HUDEP-2 (cell line): ENCODE measurements around the gene RASSF3.
"Not testable (repeated sequence)": the region's sequence is repeated elsewhere in the genome, so short reads cannot be mapped to it uniquely, and the experiment has no call there.

ENCODE experiments used
- DNase-seq, 76 experiments: peaks; one replicate each; lab custom pipeline; 2025; ENCODE audit not compliant: unreplicated experiment in 76 of 76; lab: John Stamatoyannopoulos, UW

The RASSF3 gene, protein sequence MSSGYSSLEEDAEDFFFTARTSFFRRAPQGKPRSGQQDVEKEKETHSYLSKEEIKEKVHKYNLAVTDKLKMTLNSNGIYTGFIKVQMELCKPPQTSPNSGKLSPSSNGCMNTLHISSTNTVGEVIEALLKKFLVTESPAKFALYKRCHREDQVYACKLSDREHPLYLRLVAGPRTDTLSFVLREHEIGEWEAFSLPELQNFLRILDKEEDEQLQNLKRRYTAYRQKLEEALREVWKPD

DNA sequence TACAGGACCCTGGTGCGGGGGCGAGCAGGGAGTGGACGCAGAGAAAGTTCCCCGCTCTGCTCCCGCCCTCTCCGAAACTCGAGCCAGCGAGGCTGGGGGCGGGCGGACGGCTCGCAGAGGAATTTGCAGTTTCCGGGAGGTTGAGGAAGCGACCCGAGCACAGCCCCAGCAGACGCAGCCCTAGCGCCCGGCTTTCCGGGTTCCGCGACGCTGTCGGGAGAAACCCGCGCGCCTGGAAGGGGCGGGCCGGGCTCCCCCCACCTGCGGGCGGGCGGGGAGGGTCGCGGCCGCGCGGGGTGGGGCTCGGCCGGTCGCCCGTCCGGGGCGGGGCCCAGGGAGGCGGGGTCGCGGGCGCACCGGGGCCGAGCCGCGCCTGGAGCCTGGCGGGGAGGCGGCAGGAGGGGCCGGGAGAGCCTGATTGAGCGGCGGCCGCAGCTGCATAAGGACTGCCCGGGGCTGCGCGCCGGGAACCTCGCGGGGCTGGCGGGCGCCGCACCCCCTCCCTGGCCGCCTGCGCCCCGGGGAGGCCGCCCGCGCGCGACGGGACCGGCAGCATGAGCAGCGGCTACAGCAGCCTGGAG, at the start of gene RASSF3:
Gene RASSF3, plus strand, starts transcription at position 417 of the 581 bp plus-strand sequence. Its CDS starts 138 bp downstream, at position 555.
- peak in 27 of 76 experiments; percentile 11 to 62 (median 29) for DNase-seq

DNA sequence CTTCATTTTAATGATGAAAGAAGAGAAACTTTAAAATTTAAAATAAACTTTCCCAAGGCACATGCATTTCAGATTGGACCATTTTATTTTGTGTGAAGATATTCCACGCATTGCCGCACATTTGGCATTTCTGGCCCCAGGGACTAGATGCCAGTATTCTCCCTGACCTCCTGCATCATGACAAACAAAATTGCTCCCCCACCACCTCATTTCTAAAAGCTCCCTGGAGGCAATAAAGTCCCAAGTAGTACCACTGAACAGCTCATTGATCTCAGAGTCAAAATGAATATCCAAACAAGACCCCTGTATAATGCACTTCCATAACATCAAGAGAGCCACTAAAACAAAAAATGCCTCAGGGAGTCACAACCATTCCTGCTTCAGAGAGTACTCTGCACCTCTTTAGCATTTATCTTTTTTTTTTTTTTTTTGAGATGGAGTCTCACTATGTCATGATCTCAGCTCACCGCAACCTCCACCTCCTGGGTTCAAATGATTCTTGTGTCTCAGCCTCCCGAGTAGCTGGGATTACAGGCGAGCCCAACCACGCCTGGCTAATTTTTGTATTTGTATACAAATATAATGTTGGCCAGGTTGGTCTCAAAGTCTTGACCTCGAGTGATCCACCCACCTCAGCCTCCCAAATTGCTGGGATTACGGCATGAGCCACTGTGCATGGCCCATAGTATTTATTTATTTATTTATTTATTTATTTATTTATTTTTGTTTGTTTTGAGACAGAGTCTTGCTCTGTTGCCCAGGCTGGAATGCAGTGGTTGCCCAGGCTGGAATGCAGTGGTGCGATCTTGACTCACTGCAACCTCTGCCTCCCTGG, 48.8 kb upstream of the RASSF3 start:
- no peak for DNase-seq

DNA sequence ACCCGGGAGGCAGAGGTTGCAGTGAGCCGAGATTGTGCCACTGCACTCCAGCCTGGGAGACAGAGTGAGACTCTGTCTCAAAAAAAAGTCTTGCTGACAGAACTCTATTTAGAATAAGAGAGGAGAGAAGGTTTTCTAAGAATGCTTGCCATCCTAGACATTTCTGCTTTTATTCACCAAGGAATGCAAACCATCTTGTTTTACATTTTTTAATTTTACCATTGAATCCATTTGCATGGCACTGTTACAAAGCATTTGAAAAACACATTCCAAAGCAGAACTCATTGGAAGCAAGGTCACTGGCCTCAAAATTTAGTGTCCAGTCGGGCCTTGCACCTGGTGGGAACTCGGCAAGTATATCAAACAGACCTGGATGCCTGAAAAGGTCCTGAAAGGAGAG, 44.2 kb upstream of the RASSF3 start:
- no peak for DNase-seq

DNA sequence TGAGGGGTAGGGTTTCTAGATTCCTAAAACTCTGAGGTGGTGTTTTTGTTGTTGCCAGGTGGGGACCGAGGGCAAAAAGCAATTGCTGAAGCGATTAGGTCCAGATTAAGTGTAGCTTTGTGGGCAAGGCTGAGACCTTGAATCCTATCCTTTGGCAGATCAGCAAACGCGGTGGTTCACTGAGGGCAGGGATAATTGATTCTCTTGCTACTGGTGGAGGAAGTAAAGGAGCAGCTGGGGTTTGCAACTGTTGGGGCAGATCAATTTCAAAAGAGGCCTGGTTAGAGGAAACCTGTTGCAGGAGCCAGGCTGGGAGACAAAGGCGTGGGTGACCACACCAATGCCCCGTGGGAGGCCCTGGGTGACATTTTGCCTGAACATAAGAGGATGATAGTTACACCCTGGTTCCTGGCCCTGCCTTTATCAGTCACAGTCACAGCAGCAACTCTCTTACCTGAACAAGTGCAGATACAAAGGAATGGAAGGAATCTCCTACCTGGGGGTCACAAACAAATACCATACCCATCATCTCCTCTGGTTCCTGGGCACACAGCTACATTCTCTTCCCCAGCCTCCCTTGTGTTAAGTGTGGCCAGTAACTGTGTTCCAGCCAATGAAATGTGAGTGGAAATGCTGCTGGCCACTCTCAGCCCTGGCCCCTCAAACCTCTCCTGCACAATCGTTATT, 43.3 kb upstream of the RASSF3 start:
- no peak for DNase-seq

DNA sequence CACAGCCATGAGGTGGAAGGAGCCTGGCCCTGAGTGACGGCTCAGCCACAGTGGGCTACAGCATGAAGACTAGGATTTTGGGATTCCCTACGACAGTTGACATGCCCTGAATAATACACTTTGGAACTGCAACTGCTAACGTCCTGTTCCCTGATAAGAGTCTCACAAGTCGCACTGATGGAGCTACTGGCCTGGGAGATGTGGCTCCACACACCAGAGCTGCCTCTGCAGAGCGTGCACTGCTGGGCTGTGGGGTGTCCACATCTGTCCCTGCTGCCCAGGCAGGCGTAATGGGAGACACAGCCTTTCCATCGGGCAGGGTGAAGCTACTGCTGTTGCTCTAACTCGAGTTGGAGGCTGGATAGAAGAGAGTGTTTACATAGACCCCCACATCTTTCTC, 42.7 kb upstream of the RASSF3 start:
- DNase-seq = no peak

DNA sequence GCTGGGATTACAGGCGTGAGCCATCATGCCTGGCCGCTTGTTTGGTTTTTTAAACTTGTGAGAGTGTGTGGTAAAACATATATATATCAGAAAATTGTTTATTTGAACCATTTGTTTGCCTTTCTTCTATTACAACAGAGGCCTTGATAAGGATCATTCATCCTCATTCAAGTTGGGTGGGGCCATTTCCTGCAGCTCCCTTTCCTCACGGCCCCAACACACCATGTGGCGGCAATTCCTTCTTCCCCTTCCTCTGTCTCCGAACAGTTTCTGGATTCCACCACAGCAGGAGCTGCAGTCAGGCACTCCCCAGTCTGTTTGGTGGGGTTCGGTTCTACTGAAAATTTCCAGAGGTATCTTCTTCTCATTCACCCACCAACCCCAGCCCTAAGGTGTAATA, 42.0 kb upstream of the RASSF3 start:
- DNase-seq = no peak

DNA sequence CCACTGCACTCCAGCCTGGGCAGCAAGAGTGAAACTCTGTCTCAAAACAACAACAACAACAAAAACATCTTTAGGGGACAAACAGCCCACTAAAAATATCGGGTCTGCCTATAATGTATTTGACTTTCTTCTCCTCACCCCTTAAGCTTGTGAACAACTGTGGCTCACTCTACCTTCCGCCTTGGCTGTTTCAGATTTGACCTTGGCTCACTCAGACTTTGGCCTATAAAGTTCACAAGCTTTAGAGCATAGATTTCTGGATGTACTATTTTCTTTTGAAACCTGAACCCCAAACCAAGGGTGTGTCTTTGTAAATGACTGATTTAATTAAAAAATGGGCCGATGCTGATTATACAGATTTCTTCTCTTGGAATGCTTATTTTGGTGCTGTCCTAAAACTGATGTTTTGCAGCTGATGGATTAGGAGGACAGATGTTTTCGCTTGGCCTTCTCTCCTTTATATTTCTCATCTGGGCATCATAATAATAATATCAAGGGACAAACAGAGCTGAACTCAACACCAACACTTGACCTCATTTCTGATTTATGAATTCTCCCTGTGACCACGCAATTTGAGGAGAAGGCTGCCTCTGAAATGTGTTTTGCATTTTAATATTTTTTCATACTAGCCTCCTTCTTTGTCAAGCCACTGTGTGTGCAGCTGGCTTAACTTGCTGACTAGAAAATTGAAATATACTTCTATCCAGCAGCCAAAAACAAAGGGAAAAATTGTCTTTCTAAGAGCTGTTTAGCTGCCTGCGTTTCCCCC, 40.2 kb upstream of the RASSF3 start:
- no peak for DNase-seq

DNA sequence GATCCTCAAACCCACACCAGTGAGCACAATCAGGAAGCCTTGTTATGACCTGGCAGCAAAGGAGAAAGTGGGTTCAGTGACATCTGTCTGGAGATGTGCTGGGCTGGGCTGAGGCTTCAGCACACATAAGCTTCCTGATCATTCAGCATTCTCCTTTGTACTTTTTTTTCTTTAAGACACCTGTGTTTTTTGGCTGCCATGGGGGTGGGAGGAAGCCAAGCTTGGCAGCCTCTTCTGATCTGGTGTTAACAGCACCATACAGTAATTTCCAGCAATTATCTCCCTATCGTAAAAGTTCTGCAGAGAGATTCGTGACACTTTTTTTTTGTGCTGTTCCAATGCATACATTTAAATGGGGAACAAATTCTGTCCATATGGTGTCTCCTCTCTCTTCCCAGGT, 38.9 kb upstream of the RASSF3 start:
- DNase-seq = no peak

DNA sequence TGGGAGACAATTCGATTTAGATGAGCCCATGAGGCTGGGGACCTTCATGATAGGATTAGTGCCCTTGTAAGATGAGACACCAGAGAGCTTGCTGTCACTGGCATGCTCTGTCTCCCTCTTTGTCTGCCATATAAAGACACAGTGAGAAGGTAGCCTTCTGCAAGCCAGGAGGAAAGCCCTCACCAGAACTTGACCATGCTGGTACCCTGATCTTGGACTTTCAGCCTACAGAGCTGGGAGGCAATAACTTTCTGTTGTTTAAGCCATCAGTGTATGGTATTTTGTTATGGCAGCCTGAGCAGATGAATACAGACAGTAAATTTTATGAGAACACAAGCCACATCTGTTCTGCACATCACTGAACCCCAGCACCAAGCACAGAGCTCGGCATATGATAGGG, 38.1 kb upstream of the RASSF3 start:
- DNase-seq = no peak

DNA sequence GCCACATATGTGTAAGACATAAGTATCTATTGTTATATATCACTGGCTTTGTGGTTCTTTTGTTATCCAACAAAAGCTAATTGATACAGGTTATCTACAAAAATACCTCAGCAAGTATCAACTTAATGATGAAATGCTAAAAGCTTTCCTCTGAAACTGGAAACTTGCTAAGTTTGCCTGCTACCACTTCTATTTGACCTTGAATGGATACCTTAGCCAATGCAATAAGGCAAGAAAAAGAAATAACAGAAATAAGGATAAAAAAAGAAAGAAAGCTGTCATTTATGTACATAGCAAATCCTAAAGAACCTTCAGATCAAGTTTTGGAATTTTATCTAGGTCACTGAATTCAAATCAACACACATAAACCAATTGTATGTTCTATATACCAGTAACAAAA, 35.5 kb upstream of the RASSF3 start:
- no peak for DNase-seq

DNA sequence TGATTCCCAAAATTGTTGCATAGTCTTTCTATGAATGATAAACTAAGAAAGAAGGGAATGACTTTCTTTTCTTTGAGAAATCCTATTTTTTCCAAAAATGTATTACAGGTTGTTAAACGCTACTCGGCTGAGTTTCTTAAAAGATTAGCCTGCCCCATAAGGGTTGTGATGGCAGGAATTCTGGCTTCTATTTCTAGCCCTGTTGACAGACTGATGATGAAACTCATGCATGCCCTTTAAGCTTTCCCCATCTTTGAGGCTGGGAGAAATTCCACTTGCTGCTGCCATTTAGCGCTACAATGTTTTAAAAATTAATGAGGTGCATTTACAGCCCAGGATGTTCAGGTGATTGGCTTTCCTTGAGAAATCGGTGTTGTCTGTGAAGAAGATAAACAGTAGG, 33.2 kb upstream of the RASSF3 start:
- no peak for DNase-seq

DNA sequence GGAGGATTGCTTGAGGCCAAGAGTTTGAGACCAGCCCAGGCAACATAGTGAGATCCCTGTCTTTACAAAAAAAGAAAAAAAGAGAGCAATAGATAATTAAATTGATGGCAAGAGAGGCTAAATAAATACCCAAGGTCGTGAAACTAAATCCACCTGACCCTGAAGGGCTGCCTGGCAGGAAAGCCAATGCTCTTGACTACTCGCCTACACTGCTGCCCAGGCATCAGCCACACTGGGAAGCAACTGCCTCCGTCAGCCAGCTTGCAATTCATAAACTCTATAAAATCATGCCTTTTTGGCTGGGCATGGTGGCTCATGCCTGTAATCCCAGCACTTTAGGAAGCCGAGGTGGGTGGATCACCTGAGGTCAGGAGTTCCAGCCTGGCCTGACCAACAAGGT, 31.7 kb upstream of the RASSF3 start:
- no peak for DNase-seq

DNA sequence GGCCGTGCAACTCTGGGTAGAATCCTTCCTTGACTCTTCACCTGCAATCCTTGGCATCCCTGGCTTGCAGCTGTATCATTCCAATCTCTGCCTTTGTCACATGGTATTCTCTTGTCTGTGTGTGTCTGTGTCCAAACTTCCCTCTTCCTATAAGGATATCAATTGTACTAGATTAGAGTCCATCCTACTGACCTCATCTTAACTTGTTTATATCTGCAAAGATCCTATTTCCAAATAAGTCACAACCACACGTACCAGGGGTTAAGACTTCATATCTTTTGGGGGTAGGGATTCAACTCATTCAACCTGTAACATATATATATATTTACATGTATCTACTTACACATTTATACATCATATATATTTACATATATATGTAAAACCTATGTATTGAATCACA, 29.6 kb upstream of the RASSF3 start:
- no peak for DNase-seq

DNA sequence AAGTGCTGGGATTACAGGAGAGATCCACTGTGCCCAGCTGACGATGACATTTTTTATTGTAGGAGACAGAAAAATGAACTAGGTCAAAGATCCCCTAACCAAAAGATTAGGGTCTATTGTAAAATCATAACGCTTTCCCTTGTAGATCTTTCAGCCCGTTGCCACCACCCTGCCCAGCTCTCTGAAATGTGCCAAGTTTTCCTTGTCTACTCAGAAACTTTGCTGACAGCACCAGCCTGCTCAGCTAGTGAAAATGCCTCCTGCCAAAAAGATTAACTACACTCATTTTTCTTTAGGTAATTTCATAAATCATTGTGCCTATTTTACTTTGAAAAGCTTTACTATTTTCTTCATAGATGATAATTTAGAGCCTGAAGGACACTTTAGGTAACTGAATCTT, 28.2 kb upstream of the RASSF3 start:
- DNase-seq = no peak

DNA sequence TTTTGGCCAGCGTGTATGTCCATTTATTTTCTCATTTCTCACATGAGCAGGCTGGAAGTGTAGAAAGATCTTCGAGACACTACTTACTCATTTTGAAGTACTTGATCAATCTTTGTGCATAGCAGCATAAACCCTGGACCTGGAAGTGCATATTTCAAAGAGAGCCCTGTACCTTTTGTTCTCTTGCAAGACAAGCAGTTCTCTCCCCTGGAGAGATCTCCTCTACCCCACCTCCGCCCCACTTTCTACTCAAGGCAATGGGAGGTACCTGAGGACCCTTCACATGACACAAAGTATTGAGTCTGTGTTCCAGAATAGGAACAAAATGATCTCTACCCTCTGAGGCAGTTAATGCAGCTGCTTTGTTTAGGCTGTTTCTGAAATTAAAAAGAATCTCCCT, 27.4 kb upstream of the RASSF3 start:
- DNase-seq = no peak

DNA sequence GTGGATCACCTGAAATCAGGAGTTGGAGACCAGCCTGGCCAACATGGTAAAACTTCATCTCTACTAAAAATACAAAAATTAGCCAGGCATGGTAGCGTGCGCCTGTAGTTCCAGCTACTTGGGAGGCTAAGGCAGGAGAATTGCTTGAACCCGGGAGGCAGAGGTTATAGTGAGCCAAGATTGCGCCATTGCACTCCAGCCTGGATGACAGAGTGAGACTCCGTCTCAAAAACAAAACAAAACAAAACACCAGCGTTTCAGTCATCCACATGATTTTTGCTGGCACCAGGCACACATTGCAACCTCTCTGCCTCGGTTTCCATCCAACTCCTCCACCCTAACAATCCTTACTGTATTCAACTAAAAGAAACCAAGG, 26.9 kb upstream of the RASSF3 start:
- not testable (repeated sequence) for DNase-seq

DNA sequence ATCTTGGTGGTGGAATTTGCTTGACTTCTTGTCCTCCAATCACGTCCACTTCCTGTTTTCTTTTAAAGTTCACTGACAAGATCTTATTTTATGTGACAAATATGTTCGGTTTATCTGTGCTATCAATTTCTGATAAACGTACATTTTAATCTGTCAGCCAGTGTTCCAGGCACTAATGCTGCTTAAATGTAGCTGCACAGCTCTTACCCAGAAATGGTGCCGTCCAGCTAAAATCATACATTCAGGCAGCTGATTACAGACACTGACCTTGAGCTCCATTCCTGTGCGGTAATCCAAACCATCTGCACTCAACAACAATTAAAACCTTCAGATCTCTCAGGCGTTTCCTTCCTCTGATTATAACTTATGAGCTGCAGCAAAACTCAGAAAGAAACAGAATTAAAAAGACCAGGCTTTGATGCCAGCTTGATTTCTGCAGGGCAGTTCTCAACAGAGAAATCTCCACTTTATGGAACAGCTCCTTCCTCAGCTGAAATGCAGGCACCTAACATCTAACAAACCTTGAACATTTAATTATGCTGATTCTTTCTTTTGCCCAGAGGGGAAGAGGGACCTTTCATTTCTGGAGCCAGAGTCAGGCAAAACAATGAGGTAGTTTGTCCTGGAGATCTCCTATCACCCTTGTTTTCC, 26.4 kb upstream of the RASSF3 start:
- no peak for DNase-seq

DNA sequence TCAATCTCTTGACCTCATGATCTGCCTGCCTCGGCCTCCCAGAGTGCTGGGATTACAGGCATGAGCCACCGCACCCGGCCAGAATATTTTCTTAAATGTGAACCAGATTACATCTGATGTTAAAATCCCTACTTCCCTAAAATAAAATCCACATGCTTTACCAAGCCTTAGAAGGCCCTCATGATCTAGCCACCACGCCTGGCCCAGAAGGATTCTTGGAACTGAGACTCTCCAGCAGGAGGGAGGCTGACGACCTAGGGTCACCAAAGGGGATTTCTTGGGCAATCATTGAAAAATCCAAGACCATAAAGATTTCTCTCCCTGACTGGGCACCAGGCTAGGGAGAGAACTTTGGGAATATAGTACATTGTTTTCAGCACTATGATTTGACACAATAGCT, 25.2 kb upstream of the RASSF3 start:
- no peak for DNase-seq

DNA sequence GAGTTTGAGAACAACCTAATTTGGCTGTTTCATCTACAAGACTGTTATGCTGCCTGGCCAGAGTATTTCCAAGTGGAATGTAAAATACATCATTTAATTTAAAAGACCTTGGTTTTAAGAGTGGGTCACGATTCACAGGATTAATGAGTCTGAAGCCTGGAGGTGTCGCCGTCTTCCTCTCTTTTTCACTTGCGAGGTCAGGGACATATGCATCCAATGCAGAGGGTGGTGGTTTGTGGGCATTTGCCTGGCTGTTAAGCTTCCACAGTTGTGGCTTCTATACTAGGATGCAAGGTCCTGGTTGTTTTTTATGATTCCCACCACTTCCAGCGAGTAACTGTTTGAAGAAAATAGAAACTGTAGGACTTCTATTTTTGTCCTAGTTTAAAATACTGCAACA, 22.8 kb upstream of the RASSF3 start:
- no peak for DNase-seq

DNA sequence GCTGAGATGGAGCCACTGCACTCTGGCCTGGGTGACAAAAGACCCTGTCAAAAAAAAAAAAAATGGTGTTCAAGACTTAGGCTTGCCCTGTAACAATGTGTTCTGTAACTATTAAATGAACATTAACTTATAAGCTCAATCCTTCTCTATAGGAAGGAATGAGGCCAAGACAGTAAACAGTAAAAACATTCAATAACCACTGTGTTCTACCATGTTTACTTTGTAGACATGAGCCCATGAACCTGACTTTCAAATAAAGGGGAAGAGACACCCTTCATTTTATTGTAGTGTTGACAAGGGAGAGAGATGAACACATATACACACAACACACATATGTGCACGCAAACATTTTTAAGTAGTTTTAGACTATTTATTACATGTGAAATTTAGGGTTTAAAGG, 20.1 kb upstream of the RASSF3 start:
- no peak for DNase-seq
